Stimulated activated CD8-positive, alpha-beta memory T cell treated with anti-CD3 and anti-CD28 coated beads, Interleukin-4, amount 100 ng/mL, for 24 hours (primary cell): ENCODE data around the gene HS2ST1.

Experiments
- DNase-seq: peaks from one replicate; pipeline ENCODE4 v3.0.0-alpha.2; 2020; ENCODE audit warnings: low read depth

The HS2ST1 gene

DNA sequence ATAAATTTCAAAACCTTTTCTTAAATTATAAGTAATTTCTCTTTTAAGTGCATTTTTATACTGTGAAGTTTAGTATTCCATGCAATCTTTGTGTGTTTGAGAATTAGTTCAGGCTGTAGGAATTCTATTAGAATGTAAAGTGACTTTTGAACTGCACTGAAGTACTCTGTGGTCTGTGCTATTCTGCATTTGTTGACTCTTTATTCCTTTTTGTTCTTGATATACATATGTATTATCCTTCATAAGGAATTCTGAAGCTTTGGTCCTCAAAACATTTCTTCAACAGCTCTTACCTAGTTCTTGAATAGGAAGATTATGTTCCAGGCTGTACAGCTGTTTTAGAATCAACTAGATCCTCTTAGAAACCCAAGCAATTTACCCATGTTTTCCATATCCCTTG is 158.0 kb downstream of the HS2ST1 start:
- DNase-seq: no peak

DNA sequence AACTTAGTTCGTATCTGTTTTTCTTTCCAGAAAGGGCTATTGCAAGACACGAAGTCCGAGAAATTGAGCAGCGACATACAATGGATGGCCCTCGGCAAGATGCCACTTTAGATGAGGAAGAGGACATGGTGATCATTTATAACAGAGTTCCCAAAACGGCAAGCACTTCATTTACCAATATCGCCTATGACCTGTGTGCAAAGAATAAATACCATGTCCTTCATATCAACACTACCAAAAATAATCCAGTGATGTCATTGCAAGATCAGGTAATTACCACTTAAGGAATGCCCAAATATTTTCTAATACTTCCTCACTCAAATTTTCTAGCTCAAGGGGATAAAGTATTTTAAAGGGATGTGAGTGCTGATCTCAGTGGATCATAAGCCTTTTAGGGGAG is 158.5 kb downstream of the HS2ST1 start:
- DNase-seq: no peak

DNA sequence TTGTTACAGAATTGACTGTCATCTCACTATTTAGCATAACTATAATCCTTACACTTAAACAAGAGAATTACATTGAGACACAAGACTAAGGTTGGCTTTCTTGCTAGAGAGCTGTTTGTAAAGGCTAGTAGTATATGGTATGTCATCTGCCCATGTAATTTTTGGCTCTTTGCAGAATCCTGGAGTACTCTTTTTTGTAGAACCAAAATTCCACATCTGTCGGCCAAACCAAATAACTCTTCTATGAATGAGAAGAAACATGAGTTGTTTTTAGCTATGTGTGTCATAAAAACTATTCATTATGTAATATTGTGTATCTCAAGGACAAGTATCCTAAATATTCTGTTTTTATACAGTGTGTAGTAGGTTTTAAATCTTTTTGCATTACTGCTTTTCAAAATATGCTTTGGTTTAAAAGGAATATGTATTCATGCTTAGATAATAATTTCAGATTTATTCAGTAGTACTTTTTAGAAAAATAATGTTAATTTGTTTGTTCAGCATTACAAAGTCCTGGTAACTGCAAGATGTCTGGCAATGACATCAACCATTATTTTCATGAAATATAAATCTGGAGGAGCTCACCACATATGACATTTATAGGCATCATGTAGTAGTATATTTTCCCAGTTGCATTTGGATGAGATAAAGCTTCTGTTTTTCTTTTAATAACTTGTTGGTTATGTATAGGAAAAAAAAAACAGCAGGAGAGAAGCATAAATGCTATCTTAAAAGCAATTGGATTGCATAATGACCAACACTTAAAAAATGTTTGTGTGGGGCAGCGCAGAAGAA is 159.8 kb downstream of the HS2ST1 start:
- DNase-seq: no peak

GRCh38 chr1:87077959-87078639 is 163.7 kb downstream of the HS2ST1 start:
- no peak for DNase-seq

DNA sequence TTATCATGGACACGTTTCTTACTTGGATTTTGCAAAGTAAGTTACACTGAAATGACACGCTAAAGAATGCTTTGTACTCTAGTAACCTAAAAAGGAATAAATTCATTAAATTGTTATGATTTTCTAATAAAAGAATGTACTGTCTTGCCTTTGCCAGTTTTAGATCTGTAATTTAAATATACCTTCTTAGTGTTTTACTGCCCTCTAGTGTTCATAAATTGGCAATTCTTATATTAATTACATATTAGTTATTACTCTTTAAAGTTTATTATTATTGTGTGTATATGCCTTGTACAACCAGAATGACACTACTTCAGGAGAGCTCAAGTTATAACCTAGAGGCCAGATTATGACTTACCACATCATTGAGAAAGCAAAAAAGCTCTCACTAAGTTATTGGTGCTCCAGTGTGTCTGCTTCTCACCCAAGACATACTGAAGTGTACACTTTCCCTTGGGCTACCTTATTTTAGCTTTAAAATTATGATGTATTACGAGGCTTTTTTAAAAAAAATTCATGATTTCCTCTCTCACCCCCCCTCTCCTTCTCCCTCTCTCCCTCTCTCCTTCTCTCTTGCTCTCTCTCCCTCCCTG is 169.9 kb downstream of the HS2ST1 start:
- DNase-seq: no peak

DNA sequence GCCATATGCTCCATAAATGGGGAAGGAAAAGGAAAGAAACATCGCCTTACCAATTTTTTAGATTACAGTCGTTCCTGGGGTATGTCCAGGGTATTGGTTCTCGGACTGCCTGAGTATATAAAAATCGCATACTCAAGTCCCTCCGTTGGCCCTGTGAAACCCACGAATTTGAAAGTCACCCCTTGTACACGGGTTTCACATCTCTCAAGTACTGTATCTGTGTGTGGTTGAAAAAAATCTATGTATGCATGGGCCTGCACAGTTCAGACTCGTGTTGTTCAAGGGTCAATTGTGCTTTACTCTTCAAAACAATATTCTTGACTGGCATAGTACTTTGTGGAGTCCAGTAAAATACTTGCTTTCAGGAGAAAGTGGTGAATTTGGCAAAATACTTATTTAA is 171.7 kb downstream of the HS2ST1 start:
- DNase-seq: no peak

- no peak for DNase-seq
Measured at GRCh38 chr1:87089070-87089736, 174.8 kb downstream of the HS2ST1 start.

DNA sequence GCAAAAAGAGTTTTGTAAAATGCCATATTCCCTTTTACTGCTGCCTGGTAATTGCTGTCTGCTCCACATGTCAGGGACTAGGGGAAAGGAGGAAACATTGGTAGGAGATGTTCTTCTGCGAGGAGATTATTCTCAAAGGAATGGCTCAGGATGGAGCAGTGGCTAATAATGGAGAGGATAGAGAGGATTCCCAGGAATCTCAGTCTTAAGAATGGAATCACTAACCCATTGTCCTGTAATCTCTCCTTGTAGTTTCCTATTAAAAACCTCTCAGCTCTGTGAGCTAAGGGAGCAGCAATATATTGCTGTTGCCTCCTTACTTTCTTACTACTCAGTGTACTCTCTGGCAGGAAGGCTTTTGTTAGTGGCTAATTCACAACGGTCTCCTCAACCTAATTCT is 175.4 kb downstream of the HS2ST1 start:
- no peak for DNase-seq

- no peak for DNase-seq
Measured at GRCh38 chr1:87091425-87091824, 177.0 kb downstream of the HS2ST1 start.

DNA sequence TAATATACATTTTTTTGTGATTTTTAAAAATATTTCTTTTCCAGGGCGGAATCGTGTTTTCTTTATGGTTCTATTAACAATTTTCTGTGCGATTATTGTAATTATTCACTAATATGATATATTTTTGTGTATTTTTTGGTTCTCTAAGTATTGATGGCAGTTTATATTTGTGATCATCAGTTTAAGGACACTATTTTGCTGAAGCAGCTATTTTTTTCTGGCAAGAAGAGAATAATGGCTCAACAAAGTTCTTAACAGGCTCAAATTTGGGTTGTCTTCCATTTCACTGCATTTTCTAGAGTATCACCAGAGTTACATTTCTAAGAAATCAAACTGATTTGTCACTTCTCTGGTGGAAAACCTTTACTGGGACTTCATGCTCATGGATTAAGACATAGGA is 178.4 kb downstream of the HS2ST1 start:
- DNase-seq: no peak

DNA sequence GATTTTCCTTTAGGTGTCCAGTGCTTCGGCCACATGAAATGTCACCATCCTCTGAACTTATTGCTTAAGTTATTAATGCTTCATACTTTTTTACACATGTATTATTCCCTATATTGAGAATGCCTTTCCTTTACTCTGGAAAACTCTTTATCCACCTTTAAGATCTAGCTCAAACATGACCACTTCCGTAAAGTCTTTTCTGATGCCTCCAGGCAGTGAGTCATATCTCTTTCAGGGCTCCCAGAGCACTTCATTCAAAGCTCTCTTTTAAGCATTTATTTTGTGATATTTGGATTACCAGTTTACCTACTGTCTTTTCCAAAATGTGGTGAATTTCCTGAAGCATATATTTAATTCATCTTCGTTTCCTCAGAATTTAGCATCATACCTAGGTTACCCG is 178.9 kb downstream of the HS2ST1 start:
- no peak for DNase-seq

GRCh38 chr1:87094238-87094637 is 179.8 kb downstream of the HS2ST1 start:
- DNase-seq: no peak

GRCh38 chr1:87100271-87100670 is 185.8 kb downstream of the HS2ST1 start:
- no peak for DNase-seq

DNA sequence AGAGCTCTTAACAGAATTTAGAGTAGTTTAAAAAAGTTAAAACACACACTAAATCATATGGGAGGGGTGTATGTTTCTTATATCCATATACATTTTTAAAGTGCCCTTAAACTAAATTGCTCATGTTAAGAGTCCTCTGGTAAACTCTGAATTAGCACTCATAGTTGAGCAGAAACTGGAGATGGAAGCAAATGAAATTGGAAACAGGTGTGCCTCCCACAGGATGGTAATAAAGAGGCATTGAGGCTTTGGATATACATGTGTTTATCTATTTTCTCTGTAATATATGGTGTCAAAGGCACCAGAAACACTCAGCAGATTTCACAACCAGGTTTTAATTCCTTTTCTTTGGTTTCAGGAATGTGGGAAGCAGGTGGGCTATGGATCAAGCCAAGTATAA is 188.6 kb downstream of the HS2ST1 start:
- no peak for DNase-seq

DNA sequence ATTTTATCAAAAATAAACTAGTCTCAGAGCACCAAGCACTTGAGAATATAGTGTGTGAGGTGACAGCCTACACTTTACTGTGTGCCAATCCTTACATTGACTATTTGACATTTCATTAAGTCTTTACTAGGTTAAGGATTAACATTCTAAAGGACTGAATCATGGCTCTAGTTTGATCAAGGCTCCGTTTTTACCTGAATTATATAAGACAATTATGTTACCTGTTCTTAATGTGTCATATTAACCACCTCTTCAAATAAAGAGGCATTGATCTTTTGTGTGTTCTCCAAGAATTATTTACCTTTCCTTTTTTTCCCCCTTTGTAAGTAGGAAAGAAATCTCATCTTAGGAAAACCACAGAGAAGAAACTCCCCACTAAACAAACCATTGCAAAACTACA is 189.7 kb downstream of the HS2ST1 start:
- no peak for DNase-seq

DNA sequence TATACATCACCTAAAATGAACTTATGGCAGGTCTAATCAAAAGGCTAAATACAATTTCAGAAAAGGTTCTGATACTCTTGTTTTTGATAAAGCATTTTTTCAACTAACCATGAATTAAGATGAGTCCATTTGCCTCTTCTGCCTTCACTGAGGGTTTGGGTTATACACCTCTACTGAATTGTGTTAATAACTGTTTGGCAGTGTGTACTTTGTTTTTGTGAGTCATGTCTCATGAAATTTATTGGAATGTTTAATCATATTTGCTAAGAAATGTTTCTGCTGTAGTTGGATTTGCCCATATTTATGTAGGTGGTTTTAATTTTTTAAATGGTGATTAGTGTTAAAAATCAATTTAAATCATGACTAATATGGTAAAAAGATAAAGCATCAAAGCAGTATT is 190.5 kb downstream of the HS2ST1 start:
- DNase-seq: no peak

DNA sequence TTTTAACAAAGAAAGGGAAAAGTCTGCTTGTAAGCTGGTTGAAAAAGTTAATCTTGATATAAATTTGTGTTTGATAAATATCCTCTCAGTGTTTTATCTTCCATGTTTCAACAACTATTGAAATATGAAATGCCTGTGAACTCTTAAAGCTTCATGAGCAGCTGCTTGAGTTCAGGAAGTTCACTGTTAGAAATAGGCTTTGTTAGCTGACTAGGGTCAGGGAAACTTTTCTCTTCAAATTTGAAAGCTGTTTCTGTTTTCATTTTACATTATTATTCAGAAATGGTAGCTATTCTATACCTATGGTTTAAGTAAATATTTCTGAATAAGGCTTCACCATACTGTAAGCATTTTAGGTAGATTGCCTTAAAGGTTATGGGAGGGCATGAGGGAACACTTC is 191.7 kb downstream of the HS2ST1 start:
- no peak for DNase-seq

- no peak for DNase-seq
Measured at GRCh38 chr1:87106867-87107266, 192.4 kb downstream of the HS2ST1 start.

- DNase-seq: no peak
Measured at GRCh38 chr1:87108228-87108627, 193.8 kb downstream of the HS2ST1 start.

- no peak for DNase-seq
Measured at GRCh38 chr1:87108814-87109411, 194.5 kb downstream of the HS2ST1 start.

- no peak for DNase-seq
Measured at GRCh38 chr1:87111659-87112371, 197.4 kb downstream of the HS2ST1 start.

- no peak for DNase-seq
Measured at GRCh38 chr1:87113313-87113712, 198.9 kb downstream of the HS2ST1 start.
